Measurements from ENCODE around the gene AKR1A1. TPM values are rescaled to one million over a fixed set of nuclear protein-coding genes. Genes with fewer than 3 reads are reported as not detected.

Gene AKR1A1
- total RNA-seq, 1 experiment from 2014 or later, result 142 TPM

GRCh38 chr1:45531873-45532272, 18.8 kb upstream of the AKR1A1 start:
- intact Hi-C loops (cut with micrococcal nuclease; ENCODE audit: unreplicated experiment) (no loop called here), in situ Hi-C loops (cut with HindIII; ENCODE audit: low pct_unique_long_range_greater_than_20kb, low sequenced_read_pairs) (no loop called here)
- POLR2A ChIA-PET, result interaction anchor here (0.7 kb wide), 1 partner anchor 53 kb away, joined by 3 read pairs; no protein-coding TSS in a partner anchor
- CTCF ChIA-PET, result no interaction called here
- Histone ChIP-seq H3K9me3 (ENCODE audit: control insufficient read depth, insufficient read depth, low read depth, low read length) (no peaks in the 10 kb centered on the region), H3K27me3 (ENCODE audit: control insufficient read depth, insufficient read depth, low read length) (no peaks in the 10 kb centered on the region), H3K27ac (ENCODE audit: low read length) (no peak overlapping the region), H3K4me1 (ENCODE audit: control insufficient read depth, insufficient read depth, low read length) (no peaks in the 10 kb centered on the region), H3K36me3 (ENCODE audit: control insufficient read depth, insufficient read depth, low read length) (no peaks in the 10 kb centered on the region), H3K4me3 (ENCODE audit: low read depth in 2 of 2, low read length in 2 of 2) (no peak overlapping the region)
- ATAC-seq, result no peak
- BruUV-seq (replicated peaks), result no TSS peak
- no peak for TF ChIP-seq POLR2AphosphoS5 (IDR thresholded peaks at IDR 0.05; ENCODE audit: low read depth, low read length)
- TF ChIP-seq TCF7L2 (IDR thresholded peaks at IDR 0.05; ENCODE audit: low read depth, low read length), result no peak
- no peak for TF ChIP-seq CTCF (IDR thresholded peaks at IDR 0.05)
- TF ChIP-seq, protein P1, sequence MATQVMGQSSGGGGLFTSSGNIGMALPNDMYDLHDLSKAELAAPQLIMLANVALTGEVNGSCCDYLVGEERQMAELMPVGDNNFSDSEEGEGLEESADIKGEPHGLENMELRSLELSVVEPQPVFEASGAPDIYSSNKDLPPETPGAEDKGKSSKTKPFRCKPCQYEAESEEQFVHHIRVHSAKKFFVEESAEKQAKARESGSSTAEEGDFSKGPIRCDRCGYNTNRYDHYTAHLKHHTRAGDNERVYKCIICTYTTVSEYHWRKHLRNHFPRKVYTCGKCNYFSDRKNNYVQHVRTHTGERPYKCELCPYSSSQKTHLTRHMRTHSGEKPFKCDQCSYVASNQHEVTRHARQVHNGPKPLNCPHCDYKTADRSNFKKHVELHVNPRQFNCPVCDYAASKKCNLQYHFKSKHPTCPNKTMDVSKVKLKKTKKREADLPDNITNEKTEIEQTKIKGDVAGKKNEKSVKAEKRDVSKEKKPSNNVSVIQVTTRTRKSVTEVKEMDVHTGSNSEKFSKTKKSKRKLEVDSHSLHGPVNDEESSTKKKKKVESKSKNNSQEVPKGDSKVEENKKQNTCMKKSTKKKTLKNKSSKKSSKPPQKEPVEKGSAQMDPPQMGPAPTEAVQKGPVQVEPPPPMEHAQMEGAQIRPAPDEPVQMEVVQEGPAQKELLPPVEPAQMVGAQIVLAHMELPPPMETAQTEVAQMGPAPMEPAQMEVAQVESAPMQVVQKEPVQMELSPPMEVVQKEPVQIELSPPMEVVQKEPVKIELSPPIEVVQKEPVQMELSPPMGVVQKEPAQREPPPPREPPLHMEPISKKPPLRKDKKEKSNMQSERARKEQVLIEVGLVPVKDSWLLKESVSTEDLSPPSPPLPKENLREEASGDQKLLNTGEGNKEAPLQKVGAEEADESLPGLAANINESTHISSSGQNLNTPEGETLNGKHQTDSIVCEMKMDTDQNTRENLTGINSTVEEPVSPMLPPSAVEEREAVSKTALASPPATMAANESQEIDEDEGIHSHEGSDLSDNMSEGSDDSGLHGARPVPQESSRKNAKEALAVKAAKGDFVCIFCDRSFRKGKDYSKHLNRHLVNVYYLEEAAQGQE (IDR thresholded peaks at IDR 0.05; ENCODE audit: insufficient read depth in 1 of 2, low read depth in 2 of 2, low read length in 1 of 2), result no peak
- DNase-seq (ENCODE audit: low read depth, low spot score), result no peak

DNA sequence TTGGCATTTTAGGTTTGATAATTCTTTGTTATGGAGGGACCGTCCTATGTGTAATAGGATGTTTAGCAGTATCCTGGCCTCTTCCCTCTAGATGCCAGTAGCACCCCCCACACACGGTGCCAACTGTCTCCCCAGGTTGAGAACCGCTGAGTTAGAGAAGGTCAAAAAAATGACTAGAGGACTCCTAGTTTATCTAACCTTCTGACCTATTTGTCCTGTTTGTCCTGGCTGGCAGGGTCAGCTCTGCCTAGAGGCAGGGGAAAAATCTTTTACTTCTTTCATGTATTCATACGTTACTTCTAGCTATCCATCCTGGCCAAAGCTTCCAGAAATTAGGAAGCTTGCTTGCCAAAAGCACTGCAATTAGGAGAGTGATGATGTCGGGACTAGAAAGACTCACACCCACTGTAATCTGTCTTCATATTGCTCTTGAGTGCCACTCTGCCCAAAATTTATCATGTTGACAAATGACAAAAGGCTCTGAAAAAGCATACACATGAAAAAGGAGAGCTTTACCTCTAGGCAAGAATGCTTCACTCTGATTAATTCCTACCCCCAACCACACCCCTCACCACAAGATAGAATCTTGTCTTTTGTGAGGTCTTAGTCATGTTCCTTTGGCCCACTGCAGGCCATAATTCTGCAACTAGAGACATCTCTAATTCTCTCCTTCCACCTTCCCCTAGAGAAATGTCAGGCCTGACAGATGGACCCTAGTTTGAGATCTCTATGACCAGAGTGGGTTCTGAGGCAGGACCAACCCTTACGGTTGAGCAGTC, 14.4 kb upstream of the AKR1A1 start:
- H3K4me1 ChIP-seq (ENCODE audit: control insufficient read depth, insufficient read depth, low read length), result no peaks in the 10 kb centered on the region
- ATAC-seq (no peak), DNase-seq (ENCODE audit: low read depth, low spot score) (no peak)
- POLR2A ChIA-PET, result no interaction called here
- H3K4me3 ChIP-seq (ENCODE audit: low read depth in 2 of 2, low read length in 2 of 2), result no peak overlapping the region
- in situ Hi-C loops (cut with HindIII; ENCODE audit: low pct_unique_long_range_greater_than_20kb, low sequenced_read_pairs) (no loop called here), intact Hi-C loops (cut with micrococcal nuclease; ENCODE audit: unreplicated experiment) (no loop called here)
- CTCF ChIA-PET, result interaction anchor here (0.6 kb wide), 1 partner anchor 15 kb away, joined by 3 read pairs; no protein-coding TSS in a partner anchor
- H3K27ac ChIP-seq (ENCODE audit: low read length), result no peak overlapping the region
- no TSS peak for BruUV-seq (replicated peaks)
- no peaks in the 10 kb centered on the region for H3K9me3 ChIP-seq (ENCODE audit: control insufficient read depth, insufficient read depth, low read depth, low read length)
- no peaks in the 10 kb centered on the region for H3K36me3 ChIP-seq (ENCODE audit: control insufficient read depth, insufficient read depth, low read length)
- TF ChIP-seq TCF7L2 (IDR thresholded peaks at IDR 0.05; ENCODE audit: low read depth, low read length), result no peak
- TF ChIP-seq SIN3A (IDR thresholded peaks at IDR 0.05; ENCODE audit: borderline replicate concordance, insufficient read depth, low read depth, low read length), result no peak
- no peak for TF ChIP-seq CTCF (IDR thresholded peaks at IDR 0.05)
- TF ChIP-seq, protein P1 (IDR thresholded peaks at IDR 0.05; ENCODE audit: insufficient read depth in 1 of 2, low read depth in 2 of 2, low read length in 1 of 2), result no peak
- TF ChIP-seq POLR2AphosphoS5 (IDR thresholded peaks at IDR 0.05; ENCODE audit: low read depth, low read length), result no peak
- no peaks in the 10 kb centered on the region for H3K27me3 ChIP-seq (ENCODE audit: control insufficient read depth, insufficient read depth, low read length)

Data from Panc1 (cell line).